GM04504 (cell line): ENCODE results near the gene SLC35F3.
"Not testable (repeated sequence)": the region's sequence is repeated elsewhere in the genome, so short reads cannot be mapped to it uniquely, and the experiment has no call there.

Source experiments
- DNase-seq: peaks from one replicate; pipeline ENCODE4 v3.0.0-alpha.2; 2012; ENCODE audit warnings: low read depth

Gene SLC35F3

GRCh38 chr1:234107416-234108021, 203.0 kb downstream of the SLC35F3 start:
- no peak for DNase-seq

- no peak for DNase-seq
Measured at GRCh38 chr1:234108921-234109320, 204.4 kb downstream of the SLC35F3 start.

- DNase-seq = no peak
Measured at GRCh38 chr1:234109840-234110239, 205.4 kb downstream of the SLC35F3 start.

GRCh38 chr1:234111458-234112142, 207.1 kb downstream of the SLC35F3 start:
- peak; percentile 11 for DNase-seq

GRCh38 chr1:234114648-234115307, 210.3 kb downstream of the SLC35F3 start:
- peak; percentile 17 for DNase-seq

GRCh38 chr1:234118911-234119310, 214.4 kb downstream of the SLC35F3 start:
- DNase-seq = no peak

GRCh38 chr1:234119431-234119830, 215.0 kb downstream of the SLC35F3 start:
- DNase-seq = no peak

GRCh38 chr1:234120327-234120944, 216.0 kb downstream of the SLC35F3 start:
- no peak for DNase-seq

GRCh38 chr1:234121659-234122058, 217.2 kb downstream of the SLC35F3 start:
- not testable (repeated sequence) for DNase-seq

GRCh38 chr1:234122571-234122970, 218.1 kb downstream of the SLC35F3 start:
- not testable (repeated sequence) for DNase-seq

- no peak for DNase-seq
Measured at GRCh38 chr1:234123867-234124266, 219.4 kb downstream of the SLC35F3 start.

- DNase-seq = no peak
Measured at GRCh38 chr1:234125283-234125682, 220.8 kb downstream of the SLC35F3 start.

GRCh38 chr1:234125714-234126113, 221.2 kb downstream of the SLC35F3 start:
- no peak for DNase-seq

GRCh38 chr1:234127026-234127671, 222.7 kb downstream of the SLC35F3 start:
- no peak for DNase-seq

- DNase-seq = no peak
Measured at GRCh38 chr1:234132795-234133194, 228.3 kb downstream of the SLC35F3 start.

- no peak for DNase-seq
Measured at GRCh38 chr1:234134878-234135277, 230.4 kb downstream of the SLC35F3 start.

- no peak for DNase-seq
Measured at GRCh38 chr1:234135501-234135900, 231.0 kb downstream of the SLC35F3 start.

- no peak for DNase-seq
Measured at GRCh38 chr1:234136073-234136472, 231.6 kb downstream of the SLC35F3 start.

GRCh38 chr1:234139966-234140365, 235.5 kb downstream of the SLC35F3 start:
- peak; percentile 10 for DNase-seq

- DNase-seq = no peak
Measured at GRCh38 chr1:234140388-234140787, 235.9 kb downstream of the SLC35F3 start.

GRCh38 chr1:234141006-234141405, 236.5 kb downstream of the SLC35F3 start:
- DNase-seq = no peak

- DNase-seq = no peak
Measured at GRCh38 chr1:234143681-234144080, 239.2 kb downstream of the SLC35F3 start.
